ENCODE data around the gene CDKAL1.

DNA sequence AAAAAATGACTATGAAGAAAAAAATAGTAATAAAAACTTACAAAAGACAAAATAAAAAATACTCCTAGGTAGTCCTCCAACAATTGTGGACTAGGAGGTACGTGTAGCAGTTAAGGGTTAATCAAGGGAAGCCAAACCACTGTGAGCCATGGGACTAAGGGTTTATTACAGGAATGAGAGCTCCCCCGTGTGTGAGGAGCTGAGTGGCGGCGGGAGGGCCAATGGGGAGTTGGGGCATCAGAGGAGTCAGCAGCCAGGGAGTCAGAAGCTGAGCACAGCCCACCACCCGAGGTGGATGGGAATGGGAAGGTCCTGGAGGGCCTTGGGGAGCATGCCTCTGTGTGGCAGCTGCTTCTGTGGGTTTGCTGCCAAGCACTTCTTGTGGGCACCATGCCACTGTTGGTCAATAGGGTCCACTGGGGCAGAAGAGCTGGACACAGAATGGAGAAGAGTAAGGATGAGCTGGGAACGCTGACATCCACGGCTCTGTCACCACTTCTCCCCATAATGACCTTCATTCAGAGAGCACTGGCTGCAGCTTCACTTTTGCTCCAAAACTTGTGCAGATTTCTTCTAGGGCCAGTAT lies 373.3 kb downstream of the CDKAL1 start:
- TF ChIP-seq, protein P1, sequence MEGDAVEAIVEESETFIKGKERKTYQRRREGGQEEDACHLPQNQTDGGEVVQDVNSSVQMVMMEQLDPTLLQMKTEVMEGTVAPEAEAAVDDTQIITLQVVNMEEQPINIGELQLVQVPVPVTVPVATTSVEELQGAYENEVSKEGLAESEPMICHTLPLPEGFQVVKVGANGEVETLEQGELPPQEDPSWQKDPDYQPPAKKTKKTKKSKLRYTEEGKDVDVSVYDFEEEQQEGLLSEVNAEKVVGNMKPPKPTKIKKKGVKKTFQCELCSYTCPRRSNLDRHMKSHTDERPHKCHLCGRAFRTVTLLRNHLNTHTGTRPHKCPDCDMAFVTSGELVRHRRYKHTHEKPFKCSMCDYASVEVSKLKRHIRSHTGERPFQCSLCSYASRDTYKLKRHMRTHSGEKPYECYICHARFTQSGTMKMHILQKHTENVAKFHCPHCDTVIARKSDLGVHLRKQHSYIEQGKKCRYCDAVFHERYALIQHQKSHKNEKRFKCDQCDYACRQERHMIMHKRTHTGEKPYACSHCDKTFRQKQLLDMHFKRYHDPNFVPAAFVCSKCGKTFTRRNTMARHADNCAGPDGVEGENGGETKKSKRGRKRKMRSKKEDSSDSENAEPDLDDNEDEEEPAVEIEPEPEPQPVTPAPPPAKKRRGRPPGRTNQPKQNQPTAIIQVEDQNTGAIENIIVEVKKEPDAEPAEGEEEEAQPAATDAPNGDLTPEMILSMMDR (IDR thresholded peaks at IDR 0.05) = no peak
- TF ChIP-seq POLR2AphosphoS5 (IDR thresholded peaks at IDR 0.05) (no peak), POLR2A (IDR thresholded peaks at IDR 0.05) (no peak)
